ENCODE measurements around the gene HDDC2.

GRCh38 chr6:125232466-125232865 lies 69.3 kb downstream of the HDDC2 start:
- TF ChIP-seq SIN3A (IDR thresholded peaks at IDR 0.05; ENCODE audit: low read depth) (no peak), CTCF (IDR thresholded peaks at IDR 0.05 in 2 of 3, conservative IDR thresholded peaks at IDR 0.05 in 1 of 3; ENCODE audit: borderline replicate concordance in 1 of 3, insufficient read depth in 1 of 3, low read depth in 2 of 3, low read length in 2 of 3) (no peak), POLR2A (IDR thresholded peaks at IDR 0.05; ENCODE audit: borderline replicate concordance, extremely low read depth, insufficient read depth, insufficient read length) (no peak), RAD21 (IDR thresholded peaks at IDR 0.05; ENCODE audit: low read depth) (no peak), EZH2 (IDR thresholded peaks at IDR 0.05) (no peak)
- TF ChIP-seq, protein P1, sequence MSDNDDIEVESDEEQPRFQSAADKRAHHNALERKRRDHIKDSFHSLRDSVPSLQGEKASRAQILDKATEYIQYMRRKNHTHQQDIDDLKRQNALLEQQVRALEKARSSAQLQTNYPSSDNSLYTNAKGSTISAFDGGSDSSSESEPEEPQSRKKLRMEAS (IDR thresholded peaks at IDR 0.05): no peak

Data from HCT116 (cell line).